GM15510 (cell line): ENCODE results near the gene SMYD3.

ENCODE experiments used
- POLR2A ChIP-seq: IDR thresholded peaks from 3 replicates; pipeline ENCODE4 v1.6.1; 2011; ENCODE audit warnings: borderline replicate concordance; ENCODE audit not compliant: insufficient read length; ENCODE audit errors: extremely low read depth

The SMYD3 gene

GRCh38 chr1:246418565-246419312, 88.3 kb downstream of the SMYD3 start:
- TF ChIP-seq POLR2A = no peak

GRCh38 chr1:246417813-246418564, 89.1 kb downstream of the SMYD3 start:
- TF ChIP-seq POLR2A = no peak

- TF ChIP-seq POLR2A = no peak
Observed at GRCh38 chr1:246417152-246417812, 89.8 kb downstream of the SMYD3 start.

- no peak for TF ChIP-seq POLR2A
Observed at GRCh38 chr1:246416261-246416660, 90.8 kb downstream of the SMYD3 start.

- no peak for TF ChIP-seq POLR2A
Observed at GRCh38 chr1:246415028-246415427, 92.1 kb downstream of the SMYD3 start.

GRCh38 chr1:246413430-246413829, 93.6 kb downstream of the SMYD3 start:
- no peak for TF ChIP-seq POLR2A

- TF ChIP-seq POLR2A = no peak
Observed at GRCh38 chr1:246404078-246404477, 103.0 kb downstream of the SMYD3 start.

- TF ChIP-seq POLR2A = no peak
Observed at GRCh38 chr1:246398126-246398813, 108.8 kb downstream of the SMYD3 start.

GRCh38 chr1:246397046-246397445, 110.0 kb downstream of the SMYD3 start:
- no peak for TF ChIP-seq POLR2A

- no peak for TF ChIP-seq POLR2A
Observed at GRCh38 chr1:246396322-246396721, 110.8 kb downstream of the SMYD3 start.

GRCh38 chr1:246394121-246394520, 113.0 kb downstream of the SMYD3 start:
- TF ChIP-seq POLR2A = no peak

- TF ChIP-seq POLR2A = no peak
Observed at GRCh38 chr1:246390855-246391254, 116.2 kb downstream of the SMYD3 start.

- no peak for TF ChIP-seq POLR2A
Observed at GRCh38 chr1:246384616-246385015, 122.5 kb downstream of the SMYD3 start.

GRCh38 chr1:246383791-246384190, 123.3 kb downstream of the SMYD3 start:
- TF ChIP-seq POLR2A = no peak

- TF ChIP-seq POLR2A = no peak
Observed at GRCh38 chr1:246383239-246383589, 123.9 kb downstream of the SMYD3 start.
